Brain microvascular endothelial cell (primary cell): Measurements from ENCODE around the gene GSG1L.

ENCODE experiments used
- DNase-seq: peaks from one replicate; pipeline ENCODE4 v3.0.0-alpha.2; 2020
- H3K27ac ChIP-seq: fragments of 250-450 bp; sonication (Bioruptor Pico); 2 replicates; pipeline ENCODE4 v1.5.1; 2020; ENCODE audit warnings: mild to moderate bottlenecking, moderate library complexity
- H3K27me3 ChIP-seq: fragments of 250-450 bp; sonication (Bioruptor Pico); replicated peaks from 2 replicates; pipeline ENCODE4 v1.5.1; 2020; ENCODE audit warnings: mild to moderate bottlenecking
- H3K36me3 ChIP-seq: fragments of 250-450 bp; sonication (Bioruptor Pico); replicated peaks from 2 replicates; pipeline ENCODE4 v1.5.1; 2020; ENCODE audit warnings: mild to moderate bottlenecking
- H3K4me3 ChIP-seq: 2 replicates; pipeline ENCODE4 v1.5.1; 2011; ENCODE audit warnings: low read depth, mild to moderate bottlenecking, control low read depth, low read length, moderate library complexity
- in situ Hi-C: cut with HindIII; loops from 2 replicates; pipeline ENCODE4 v1.10.0; 2017; ENCODE audit warnings: low sequenced_read_pairs, low pct_ligation_motif_present
- TF ChIP-seq, protein P1 (sequence below): IDR thresholded peaks from 2 replicates; pipeline ENCODE4 v1.5.1; 2011; ENCODE audit warnings: low read depth, mild to moderate bottlenecking, moderate library complexity, low read length, control low read depth, inconsistent platforms; ENCODE audit errors: missing control alignments

The GSG1L gene

DNA sequence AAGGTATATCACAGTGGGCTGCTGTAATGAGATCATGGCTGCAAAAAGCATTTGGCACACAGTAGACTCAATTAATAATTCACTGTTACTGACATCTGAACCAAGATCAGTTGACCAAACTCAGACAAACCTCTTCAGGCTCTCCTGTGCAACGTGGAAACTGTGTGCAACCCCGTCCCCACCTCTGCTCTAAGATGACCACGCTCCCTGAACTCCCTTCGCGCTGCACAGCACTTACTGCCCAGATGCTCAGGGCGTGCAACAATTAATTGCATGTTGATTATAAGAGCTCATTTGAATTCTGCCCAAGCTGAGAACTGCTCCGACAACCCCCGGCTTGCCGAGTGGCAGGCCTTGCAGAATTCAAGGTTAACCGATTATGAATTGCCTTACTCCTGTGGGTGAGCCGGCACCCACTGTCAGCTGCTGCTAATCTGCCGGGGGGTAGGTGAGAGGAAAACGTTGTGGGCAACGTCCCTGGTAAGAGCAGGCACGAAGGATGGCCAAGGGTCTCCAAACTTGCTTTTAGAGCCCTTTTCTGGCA, 1.3 kb upstream of the GSG1L start:
- TF ChIP-seq, protein P1, sequence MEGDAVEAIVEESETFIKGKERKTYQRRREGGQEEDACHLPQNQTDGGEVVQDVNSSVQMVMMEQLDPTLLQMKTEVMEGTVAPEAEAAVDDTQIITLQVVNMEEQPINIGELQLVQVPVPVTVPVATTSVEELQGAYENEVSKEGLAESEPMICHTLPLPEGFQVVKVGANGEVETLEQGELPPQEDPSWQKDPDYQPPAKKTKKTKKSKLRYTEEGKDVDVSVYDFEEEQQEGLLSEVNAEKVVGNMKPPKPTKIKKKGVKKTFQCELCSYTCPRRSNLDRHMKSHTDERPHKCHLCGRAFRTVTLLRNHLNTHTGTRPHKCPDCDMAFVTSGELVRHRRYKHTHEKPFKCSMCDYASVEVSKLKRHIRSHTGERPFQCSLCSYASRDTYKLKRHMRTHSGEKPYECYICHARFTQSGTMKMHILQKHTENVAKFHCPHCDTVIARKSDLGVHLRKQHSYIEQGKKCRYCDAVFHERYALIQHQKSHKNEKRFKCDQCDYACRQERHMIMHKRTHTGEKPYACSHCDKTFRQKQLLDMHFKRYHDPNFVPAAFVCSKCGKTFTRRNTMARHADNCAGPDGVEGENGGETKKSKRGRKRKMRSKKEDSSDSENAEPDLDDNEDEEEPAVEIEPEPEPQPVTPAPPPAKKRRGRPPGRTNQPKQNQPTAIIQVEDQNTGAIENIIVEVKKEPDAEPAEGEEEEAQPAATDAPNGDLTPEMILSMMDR, result no peak
- DNase-seq, result no peak
- Histone ChIP-seq H3K27me3 (peaks cover 57% of the 10 kb centered on the region), H3K27ac (no peak overlapping the region), H3K4me3 (no peak overlapping the region), H3K36me3 (no peaks in the 10 kb centered on the region)
- in situ Hi-C loops, result no loop called here

DNA sequence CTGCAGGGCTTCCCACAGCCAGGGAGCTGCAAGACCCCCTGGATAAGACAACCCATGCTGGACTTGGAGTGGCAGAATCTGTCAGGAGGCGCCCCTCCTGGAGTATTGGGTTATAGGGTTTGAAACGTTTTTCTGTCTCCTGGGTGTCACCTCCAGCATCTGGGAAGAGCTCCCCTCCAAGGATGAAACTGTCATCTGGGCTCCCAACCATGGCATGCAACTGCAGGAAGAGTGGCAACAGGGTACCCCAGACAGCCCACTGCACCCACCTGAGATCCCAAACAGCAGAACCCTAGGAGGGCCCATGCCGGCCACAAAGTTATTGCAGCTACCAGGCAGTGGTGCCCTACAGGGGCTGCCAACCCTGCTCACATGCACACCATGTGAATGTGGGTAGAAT, 636 bp upstream of the GSG1L start:
- H3K4me3 ChIP-seq, result no peak overlapping the region
- no peak overlapping the region for H3K27ac ChIP-seq
- peaks cover 62% of the 10 kb centered on the region for H3K27me3 ChIP-seq
- TF ChIP-seq, protein P1, result no peak
- in situ Hi-C loops, result no loop called here
- H3K36me3 ChIP-seq, result no peaks in the 10 kb centered on the region
- DNase-seq, result no peak

DNA sequence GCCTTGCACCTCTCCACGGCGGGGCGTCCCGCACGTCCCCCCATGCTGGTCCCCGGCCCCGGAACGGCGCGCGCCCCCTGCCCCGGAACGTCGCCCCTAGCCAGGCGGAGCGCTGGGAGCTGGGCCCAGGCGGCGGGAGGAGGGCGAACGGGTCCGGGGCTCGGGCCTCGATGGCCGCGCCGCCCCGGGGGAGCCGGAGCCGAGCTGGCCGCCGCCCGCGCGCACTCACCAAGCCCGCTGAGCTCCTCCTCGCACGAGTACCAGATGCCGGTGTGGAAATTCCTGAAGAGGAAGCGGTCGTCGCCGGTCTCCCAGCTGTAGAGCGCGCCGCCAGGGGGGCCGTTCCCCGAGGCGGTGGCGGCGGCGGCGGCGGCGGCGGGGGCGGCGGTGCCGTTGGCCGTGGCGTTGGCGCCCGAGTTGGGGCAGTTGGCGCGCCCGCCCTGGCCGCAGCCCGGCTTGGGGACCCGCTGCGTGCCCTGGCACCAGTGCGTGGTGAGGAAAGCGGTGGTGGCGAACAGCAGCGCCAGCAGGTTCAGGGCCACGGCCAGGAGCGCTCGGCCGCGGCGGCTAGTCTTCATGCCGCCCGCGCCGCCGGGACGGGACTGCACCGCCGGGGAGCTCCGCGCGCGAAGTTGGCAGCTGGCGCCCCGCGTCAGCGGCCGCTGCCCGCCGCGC, 530 bp downstream of the GSG1L start:
- Histone ChIP-seq H3K36me3 (no peaks in the 10 kb centered on the region), H3K27ac (no peak overlapping the region), H3K4me3 (no peak overlapping the region), H3K27me3 (peaks cover 66% of the 10 kb centered on the region)
- DNase-seq, result no peak
- in situ Hi-C loops, result no loop called here
- TF ChIP-seq, protein P1, result no peak

DNA sequence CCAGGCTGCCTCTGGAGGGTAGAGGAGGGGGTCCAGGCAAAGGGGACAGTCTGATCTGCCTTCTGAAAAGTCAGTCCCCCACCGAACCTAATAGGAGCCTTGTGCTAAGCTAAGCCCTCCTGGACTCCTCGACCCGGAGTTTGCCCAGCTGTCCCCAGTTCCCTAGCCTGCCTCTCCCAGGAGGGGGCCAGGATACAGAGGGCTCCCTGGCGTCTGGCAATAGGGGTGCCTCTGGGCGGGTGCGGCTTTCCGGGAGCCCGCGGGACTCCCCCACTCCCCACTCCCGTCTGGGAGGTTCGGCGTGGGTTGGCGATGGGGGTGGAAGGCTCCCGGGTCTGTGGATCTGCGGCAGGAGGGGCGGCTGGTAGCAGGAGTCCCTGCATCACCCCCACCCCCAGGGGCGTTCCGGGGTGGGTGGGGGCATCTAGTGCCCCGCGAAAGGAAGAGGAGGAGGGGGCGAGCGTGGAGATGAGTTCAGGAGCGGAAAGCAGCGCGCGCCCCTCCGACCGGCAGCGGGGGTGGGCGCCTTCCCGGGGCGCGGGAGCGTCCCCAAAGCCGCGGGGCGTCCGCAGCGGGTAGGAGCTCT, 1.2 kb downstream of the GSG1L start:
- DNase-seq, result no peak
- H3K27ac ChIP-seq, result no peak overlapping the region
- peaks cover 71% of the 10 kb centered on the region for H3K27me3 ChIP-seq
- in situ Hi-C loops, result no loop called here
- TF ChIP-seq, protein P1, result no peak
- no peaks in the 10 kb centered on the region for H3K36me3 ChIP-seq
- H3K4me3 ChIP-seq, result no peak overlapping the region

DNA sequence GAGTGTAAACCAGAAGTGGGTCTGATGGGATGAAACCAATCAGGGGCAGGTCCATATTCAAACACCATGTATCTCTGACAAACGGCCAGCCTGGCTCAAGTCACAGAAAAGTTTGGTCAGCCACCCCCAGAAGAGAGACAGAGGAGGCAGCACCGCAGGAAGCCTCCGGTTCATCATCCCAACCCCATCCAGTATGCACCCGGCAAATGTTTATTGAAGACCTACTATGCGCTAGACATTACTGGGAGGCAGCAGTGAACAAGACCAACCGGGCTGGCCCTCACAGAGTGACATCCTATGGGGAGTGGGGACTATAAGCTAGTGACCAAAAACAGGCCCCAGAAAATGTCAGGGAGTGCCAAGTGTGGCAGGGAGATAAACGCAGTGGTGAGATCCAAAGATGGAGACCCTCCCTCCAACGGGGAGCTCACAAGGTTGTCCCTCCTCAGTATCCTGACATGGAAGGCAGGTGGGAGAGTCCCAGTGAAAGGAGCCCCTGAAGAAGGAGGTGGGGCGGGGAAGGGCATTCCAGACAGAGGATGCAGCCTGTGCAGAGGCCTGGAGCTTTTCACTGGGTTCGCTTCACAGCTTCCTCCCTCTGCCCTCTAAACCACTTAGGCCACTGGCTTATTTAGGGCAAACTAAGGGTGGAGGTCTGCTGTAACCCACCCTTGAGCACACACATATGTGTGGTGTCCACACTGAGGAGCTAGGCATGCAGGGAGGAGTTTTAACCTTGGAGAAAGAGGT, 2.0 kb downstream of the GSG1L start:
- no peaks in the 10 kb centered on the region for H3K36me3 ChIP-seq
- H3K27ac ChIP-seq, result no peak overlapping the region
- peaks cover 72% of the 10 kb centered on the region for H3K27me3 ChIP-seq
- DNase-seq, result no peak
- no peak overlapping the region for H3K4me3 ChIP-seq
- in situ Hi-C loops, result no loop called here
- TF ChIP-seq, protein P1, result no peak
